ENCODE data around the gene CCDC61.

The CCDC61 gene

GRCh38 chr19:45994998-45995714, at the start of gene CCDC61:
CCDC61 (plus strand) TSS chr19:45995467; CDS start chr19:46003019, 7,552 bp downstream.
- peak; percentile 83 to 94 for DNase-seq (ENCODE audit: low read depth in 1 of 2, low spot score in 1 of 2)

GRCh38 chr19:45947926-45948325, 47.3 kb upstream of the CCDC61 start:
- DNase-seq (ENCODE audit: low read depth in 1 of 2, low spot score in 1 of 2): no peak

- DNase-seq (ENCODE audit: low read depth in 1 of 2, low spot score in 1 of 2): no peak
These were observed 43.0 kb upstream of the CCDC61 start for GRCh38 chr19:45952341-45952685.

- peak; percentile 11 to 22 for DNase-seq (ENCODE audit: low read depth in 1 of 2, low spot score in 1 of 2)
These were observed 42.4 kb upstream of the CCDC61 start for GRCh38 chr19:45952686-45953505.

GRCh38 chr19:45953676-45954075, 41.6 kb upstream of the CCDC61 start:
- DNase-seq (ENCODE audit: low read depth in 1 of 2, low spot score in 1 of 2): no peak

- no peak for DNase-seq (ENCODE audit: low read depth in 1 of 2, low spot score in 1 of 2)
These were observed 41.1 kb upstream of the CCDC61 start for GRCh38 chr19:45954156-45954555.

- DNase-seq (ENCODE audit: low read depth in 1 of 2, low spot score in 1 of 2): no peak
These were observed 39.2 kb upstream of the CCDC61 start for GRCh38 chr19:45955905-45956608.

GRCh38 chr19:45958320-45958719, 36.9 kb upstream of the CCDC61 start:
- no peak for DNase-seq (ENCODE audit: low read depth in 1 of 2, low spot score in 1 of 2)

- DNase-seq (ENCODE audit: low read depth in 1 of 2, low spot score in 1 of 2): no peak
These were observed 36.3 kb upstream of the CCDC61 start for GRCh38 chr19:45958769-45959516.

- DNase-seq (ENCODE audit: low read depth in 1 of 2, low spot score in 1 of 2): no peak
These were observed 35.7 kb upstream of the CCDC61 start for GRCh38 chr19:45959517-45960025.

- no peak for DNase-seq (ENCODE audit: low read depth in 1 of 2, low spot score in 1 of 2)
These were observed 34.6 kb upstream of the CCDC61 start for GRCh38 chr19:45960595-45961235.

GRCh38 chr19:45962021-45962420, 33.2 kb upstream of the CCDC61 start:
- no peak for DNase-seq (ENCODE audit: low read depth in 1 of 2, low spot score in 1 of 2)

GRCh38 chr19:45967246-45967645, 28.0 kb upstream of the CCDC61 start:
- no peak for DNase-seq (ENCODE audit: low read depth in 1 of 2, low spot score in 1 of 2)

- DNase-seq (ENCODE audit: low read depth in 1 of 2, low spot score in 1 of 2): no peak
These were observed 26.6 kb upstream of the CCDC61 start for GRCh38 chr19:45968626-45969025.

GRCh38 chr19:45969676-45970075, 25.6 kb upstream of the CCDC61 start:
- no peak for DNase-seq (ENCODE audit: low read depth in 1 of 2, low spot score in 1 of 2)

GRCh38 chr19:45971260-45971902, 23.9 kb upstream of the CCDC61 start:
- no peak for DNase-seq (ENCODE audit: low read depth in 1 of 2, low spot score in 1 of 2)

GRCh38 chr19:45972081-45972946, 23.0 kb upstream of the CCDC61 start:
- no peak for DNase-seq (ENCODE audit: low read depth in 1 of 2, low spot score in 1 of 2)

- no peak for DNase-seq (ENCODE audit: low read depth in 1 of 2, low spot score in 1 of 2)
These were observed 22.2 kb upstream of the CCDC61 start for GRCh38 chr19:45972947-45973540.
